Measurements from ENCODE around the gene CHIC2. TPM values are rescaled to one million over a fixed set of nuclear protein-coding genes. Genes with fewer than 3 reads are reported as not detected.
A peak's percentile ranks its signal among the peaks of the same experiment; 100 is the strongest.

The CHIC2 gene
- polyA plus RNA-seq, 4 donors, result 12.5 to 26.2 (median 19.8) TPM

DNA sequence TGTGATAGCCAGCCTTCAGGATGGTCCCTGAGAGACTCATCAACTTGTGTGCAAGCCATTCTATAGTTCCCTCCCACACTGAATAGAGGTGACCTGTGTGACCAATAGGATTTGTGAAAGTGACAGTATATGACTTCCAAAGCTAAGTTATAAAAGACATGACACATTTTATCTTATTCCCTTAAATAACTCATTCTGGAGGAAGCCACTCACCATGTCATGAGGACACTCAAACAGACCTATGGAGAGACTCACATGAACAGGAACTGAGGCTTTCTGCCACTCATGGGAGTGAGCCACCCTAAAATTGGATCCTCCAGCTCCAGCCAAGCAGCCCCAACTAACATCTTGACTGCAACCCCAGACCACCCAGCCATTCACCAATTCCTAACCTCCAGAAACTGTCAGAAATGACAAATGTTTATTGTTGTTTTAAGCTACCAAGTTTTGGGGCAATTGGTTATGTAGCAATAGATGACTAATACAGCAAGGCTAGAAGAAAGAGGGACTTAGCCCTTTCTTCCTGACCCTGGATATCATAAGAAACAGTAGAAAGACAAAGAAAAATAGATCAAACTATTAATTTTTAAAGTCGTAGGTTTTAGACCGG lies 9.0 kb upstream of the CHIC2 start:
- Histone ChIP-seq H3K27me3 (ENCODE audit: control insufficient read depth in 3 of 3, insufficient read depth in 3 of 3, low read length in 3 of 3) (no peaks in the 10 kb centered on the region), H3K36me3 (ENCODE audit: control insufficient read depth in 3 of 3, insufficient read depth in 2 of 3, low read depth in 1 of 3, low read length in 3 of 3) (no peaks in the 10 kb centered on the region), H3K4me1 (ENCODE audit: control insufficient read depth in 3 of 3, insufficient read depth in 2 of 3, low read depth in 1 of 3, low read length in 2 of 3) (no peaks in the 10 kb centered on the region), H3K9me3 (ENCODE audit: control insufficient read depth in 2 of 2, insufficient read depth in 1 of 2, low read depth in 1 of 2, low read length in 1 of 2) (no peaks in the 10 kb centered on the region), H3K4me3 (ENCODE audit: low read depth in 1 of 3, low read length in 3 of 3) (no peak overlapping the region), H3K27ac (ENCODE audit: low read depth in 1 of 3, low read length in 2 of 3) (no peak overlapping the region)
- WGBS, 3 donors, result 95 to 98% (median 96%) methylated on average over 2 of the region's 2 CpGs
- FAIRE-seq (no peak), DNase-seq (no peak)

DNA sequence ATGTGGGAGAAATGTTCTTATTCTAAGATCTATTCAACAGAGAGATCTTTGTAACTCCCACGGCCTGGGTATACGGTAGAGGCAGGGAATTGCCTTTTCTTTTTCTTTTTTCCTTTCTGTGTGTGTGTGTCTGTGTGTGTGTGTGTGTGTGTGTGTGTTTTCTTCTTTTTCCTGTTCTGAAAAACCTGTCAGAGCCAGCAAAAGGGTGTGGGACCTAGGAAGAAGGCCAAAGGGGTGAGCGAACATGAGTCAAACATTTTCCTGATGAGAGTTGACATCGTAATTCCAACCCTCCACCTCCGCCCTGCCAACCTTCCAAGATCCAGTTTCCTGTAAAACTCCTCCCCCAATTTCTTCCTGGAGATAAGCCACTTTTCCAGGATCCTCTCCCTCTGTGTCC lies 2.8 kb upstream of the CHIC2 start:
- no peaks in the 10 kb centered on the region for H3K27me3 ChIP-seq (ENCODE audit: control insufficient read depth in 3 of 3, insufficient read depth in 3 of 3, low read length in 3 of 3)
- peak; percentile 49 to 73 for DNase-seq
- H3K9me3 ChIP-seq (ENCODE audit: control insufficient read depth in 2 of 2, insufficient read depth in 1 of 2, low read depth in 1 of 2, low read length in 1 of 2), result peaks cover 0 to 2% of the 10 kb centered on the region in 2 donors
- H3K36me3 ChIP-seq (ENCODE audit: control insufficient read depth in 3 of 3, insufficient read depth in 2 of 3, low read depth in 1 of 3, low read length in 3 of 3), result no peaks in the 10 kb centered on the region
- WGBS, 3 donors, result 17 to 51% (median 48%) methylated on average over 5 of the region's 5 CpGs
- peaks cover 0 to 9% (median 7%) of the 10 kb centered on the region in 3 donors for H3K4me1 ChIP-seq (ENCODE audit: control insufficient read depth in 3 of 3, insufficient read depth in 2 of 3, low read depth in 1 of 3, low read length in 2 of 3)
- no peak overlapping the region for H3K4me3 ChIP-seq (ENCODE audit: low read depth in 1 of 3, low read length in 3 of 3)
- peak overlapping the region in 2 of 3 donors; percentile 34 to 92 for H3K27ac ChIP-seq (ENCODE audit: low read depth in 1 of 3, low read length in 2 of 3)
- FAIRE-seq, result no peak

DNA sequence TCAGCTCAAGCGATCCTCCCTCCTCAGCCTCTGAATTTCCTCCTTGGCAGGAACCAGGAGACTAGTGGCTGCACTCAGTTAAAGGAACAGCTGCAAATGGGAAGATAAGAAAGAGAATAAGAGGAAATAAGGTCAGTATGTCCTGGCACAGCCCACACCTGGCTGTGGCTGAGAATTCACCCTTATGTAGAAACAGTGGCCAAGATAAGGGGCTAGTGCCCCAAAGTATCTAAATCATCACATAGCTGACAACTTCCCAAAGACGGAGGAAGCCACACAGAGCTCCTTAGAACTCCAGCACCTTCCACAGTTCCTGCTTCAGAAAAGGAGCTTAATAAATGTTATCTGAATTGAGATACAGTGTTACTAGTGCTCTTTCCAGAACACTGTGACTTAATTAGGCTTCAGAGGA lies 2.3 kb upstream of the CHIC2 start:
- DNase-seq (peak in 1 of 2 donors; percentile 46), FAIRE-seq (no peak)
- H3K4me3 ChIP-seq (ENCODE audit: low read depth in 1 of 3, low read length in 3 of 3), result no peak overlapping the region
- H3K4me1 ChIP-seq (ENCODE audit: control insufficient read depth in 3 of 3, insufficient read depth in 2 of 3, low read depth in 1 of 3, low read length in 2 of 3), result peaks cover 0 to 9% (median 7%) of the 10 kb centered on the region in 3 donors
- no peaks in the 10 kb centered on the region for H3K27me3 ChIP-seq (ENCODE audit: control insufficient read depth in 3 of 3, insufficient read depth in 3 of 3, low read length in 3 of 3)
- WGBS, 3 donors, result 12 to 47% (median 47%) methylated on average over 2 of the region's 2 CpGs
- no peaks in the 10 kb centered on the region for H3K36me3 ChIP-seq (ENCODE audit: control insufficient read depth in 3 of 3, insufficient read depth in 2 of 3, low read depth in 1 of 3, low read length in 3 of 3)
- peak overlapping the region in 2 of 3 donors; percentile 34 to 92 for H3K27ac ChIP-seq (ENCODE audit: low read depth in 1 of 3, low read length in 2 of 3)
- H3K9me3 ChIP-seq (ENCODE audit: control insufficient read depth in 2 of 2, insufficient read depth in 1 of 2, low read depth in 1 of 2, low read length in 1 of 2), result peaks cover 0 to 2% of the 10 kb centered on the region in 2 donors

DNA sequence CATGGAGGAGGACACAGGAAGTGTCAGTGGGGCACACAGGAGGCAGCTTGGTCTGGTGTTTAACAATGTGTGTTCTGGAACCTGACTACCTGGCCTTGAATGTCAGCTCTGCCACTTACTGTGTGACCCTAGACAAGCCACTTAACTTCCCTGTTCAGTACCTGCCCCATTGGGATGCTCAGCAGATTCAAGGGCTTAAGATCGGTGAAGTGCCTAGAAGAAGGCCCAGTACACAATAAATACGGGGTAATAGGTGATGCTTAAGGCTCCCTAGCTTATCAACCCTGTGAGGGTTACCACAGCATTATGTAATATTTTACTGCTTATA lies 1.6 kb upstream of the CHIC2 start:
- Histone ChIP-seq H3K4me3 (ENCODE audit: low read depth in 1 of 3, low read length in 3 of 3) (no peak overlapping the region), H3K27me3 (ENCODE audit: control insufficient read depth in 3 of 3, insufficient read depth in 3 of 3, low read length in 3 of 3) (no peaks in the 10 kb centered on the region), H3K4me1 (ENCODE audit: control insufficient read depth in 3 of 3, insufficient read depth in 2 of 3, low read depth in 1 of 3, low read length in 2 of 3) (peaks cover 0 to 9% (median 7%) of the 10 kb centered on the region in 3 donors), H3K27ac (ENCODE audit: low read depth in 1 of 3, low read length in 2 of 3) (peak overlapping the region in 1 of 3 donors; percentile 76), H3K9me3 (ENCODE audit: control insufficient read depth in 2 of 2, insufficient read depth in 1 of 2, low read depth in 1 of 2, low read length in 1 of 2) (peaks cover 0 to 2% of the 10 kb centered on the region in 2 donors), H3K36me3 (ENCODE audit: control insufficient read depth in 3 of 3, insufficient read depth in 2 of 3, low read depth in 1 of 3, low read length in 3 of 3) (no peaks in the 10 kb centered on the region)
- WGBS, 3 donors, result 75 to 90% (median 77%) methylated on average over 2 of the region's 2 CpGs
- no peak for FAIRE-seq
- DNase-seq, result no peak

DNA sequence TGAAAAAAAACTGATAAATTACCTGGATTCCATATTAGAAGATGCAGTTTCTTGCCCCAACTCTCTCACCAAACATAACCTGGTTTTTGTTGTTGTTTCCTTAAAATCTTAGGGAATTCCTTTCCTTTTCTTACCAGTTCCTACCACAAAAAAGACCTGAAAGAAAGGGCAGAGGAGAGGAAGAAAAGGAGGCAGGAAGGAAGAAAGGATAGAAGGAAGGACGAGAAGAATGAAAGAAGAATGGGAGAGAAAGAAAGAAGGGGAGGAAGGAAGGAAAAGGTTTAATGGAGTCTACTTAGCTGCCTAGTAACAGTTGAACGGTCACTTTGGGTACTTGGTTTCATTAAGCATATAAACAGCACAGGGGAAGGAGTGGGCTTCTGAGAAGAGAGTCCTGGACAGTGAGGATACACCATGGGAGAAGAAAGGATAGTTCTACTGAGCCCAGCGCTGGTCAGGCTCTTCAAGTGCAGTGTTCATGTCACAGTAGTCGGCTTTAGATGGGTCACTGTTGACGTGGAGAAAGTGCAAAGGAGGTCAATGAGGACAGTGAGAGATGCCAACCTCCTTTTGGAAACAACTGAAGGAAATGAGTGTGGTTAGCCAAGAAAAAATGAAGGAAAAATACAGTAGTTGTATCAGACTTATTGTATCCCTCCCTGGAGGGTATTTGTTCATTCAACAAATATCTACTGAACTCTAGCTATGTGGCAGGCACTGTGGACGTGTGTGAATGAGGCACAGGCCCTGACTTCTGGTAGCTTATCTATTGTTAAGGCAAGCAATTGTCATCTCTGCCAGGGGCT lies 1.1 kb upstream of the CHIC2 start:
- peaks cover 0 to 9% (median 7%) of the 10 kb centered on the region in 3 donors for H3K4me1 ChIP-seq (ENCODE audit: control insufficient read depth in 3 of 3, insufficient read depth in 2 of 3, low read depth in 1 of 3, low read length in 2 of 3)
- peak overlapping the region in 1 of 3 donors; percentile 99 for H3K27ac ChIP-seq (ENCODE audit: low read depth in 1 of 3, low read length in 2 of 3)
- H3K36me3 ChIP-seq (ENCODE audit: control insufficient read depth in 3 of 3, insufficient read depth in 2 of 3, low read depth in 1 of 3, low read length in 3 of 3), result no peaks in the 10 kb centered on the region
- no peak for DNase-seq
- no peak overlapping the region for H3K4me3 ChIP-seq (ENCODE audit: low read depth in 1 of 3, low read length in 3 of 3)
- H3K27me3 ChIP-seq (ENCODE audit: control insufficient read depth in 3 of 3, insufficient read depth in 3 of 3, low read length in 3 of 3), result no peaks in the 10 kb centered on the region
- H3K9me3 ChIP-seq (ENCODE audit: control insufficient read depth in 2 of 2, insufficient read depth in 1 of 2, low read depth in 1 of 2, low read length in 1 of 2), result peaks cover 0 to 2% of the 10 kb centered on the region in 2 donors
- no peak for FAIRE-seq
- 64 to 83% (median 75%) methylated on average over 6 of the region's 6 CpGs for WGBS, 3 donors

DNA sequence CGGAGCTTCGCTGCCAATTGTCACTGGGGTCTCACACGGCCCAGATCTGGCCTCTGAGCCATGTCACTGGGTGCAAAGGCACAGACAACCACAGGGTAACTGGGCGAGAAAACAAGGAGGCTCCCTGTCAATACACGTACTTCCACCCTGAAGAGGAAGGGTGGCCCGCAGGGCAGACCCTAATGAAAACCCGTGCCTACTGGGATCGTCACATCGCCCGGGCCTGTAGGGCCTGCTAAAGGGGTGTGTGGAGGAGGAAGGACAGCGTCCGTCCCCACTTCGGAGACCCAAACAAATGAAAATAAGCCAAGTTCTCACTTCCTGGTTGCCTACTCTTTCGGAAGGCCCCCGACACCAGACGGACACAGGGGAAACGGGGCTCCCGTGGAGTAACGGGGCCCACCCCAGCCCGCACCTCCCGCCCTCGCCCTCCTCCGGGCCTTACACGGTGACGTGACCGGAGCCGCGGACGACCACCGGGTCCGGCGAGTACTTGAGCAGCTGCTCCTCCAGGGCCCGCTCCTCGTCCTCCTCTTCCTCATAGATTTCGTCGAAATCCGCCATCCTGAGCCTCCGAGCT lies 578 bp downstream of the CHIC2 start:
- no peaks in the 10 kb centered on the region for H3K36me3 ChIP-seq (ENCODE audit: control insufficient read depth in 3 of 3, insufficient read depth in 2 of 3, low read depth in 1 of 3, low read length in 3 of 3)
- 0 to 1% (median 1%) methylated on average over 33 to 38 of the region's 38 CpGs for WGBS, 3 donors
- H3K9me3 ChIP-seq (ENCODE audit: control insufficient read depth in 2 of 2, insufficient read depth in 1 of 2, low read depth in 1 of 2, low read length in 1 of 2), result peaks cover 0 to 2% of the 10 kb centered on the region in 2 donors
- peak; percentile 28 to 75 for DNase-seq
- no peak for FAIRE-seq
- peak overlapping the region; percentile 88 to 96 (median 96) for H3K4me3 ChIP-seq (ENCODE audit: low read depth in 1 of 3, low read length in 3 of 3)
- peak overlapping the region; percentile 79 to 99 (median 92) for H3K27ac ChIP-seq (ENCODE audit: low read depth in 1 of 3, low read length in 2 of 3)
- H3K27me3 ChIP-seq (ENCODE audit: control insufficient read depth in 3 of 3, insufficient read depth in 3 of 3, low read length in 3 of 3), result no peaks in the 10 kb centered on the region
- H3K4me1 ChIP-seq (ENCODE audit: control insufficient read depth in 3 of 3, insufficient read depth in 2 of 3, low read depth in 1 of 3, low read length in 2 of 3), result peaks cover 2 to 9% (median 7%) of the 10 kb centered on the region in 3 donors

DNA sequence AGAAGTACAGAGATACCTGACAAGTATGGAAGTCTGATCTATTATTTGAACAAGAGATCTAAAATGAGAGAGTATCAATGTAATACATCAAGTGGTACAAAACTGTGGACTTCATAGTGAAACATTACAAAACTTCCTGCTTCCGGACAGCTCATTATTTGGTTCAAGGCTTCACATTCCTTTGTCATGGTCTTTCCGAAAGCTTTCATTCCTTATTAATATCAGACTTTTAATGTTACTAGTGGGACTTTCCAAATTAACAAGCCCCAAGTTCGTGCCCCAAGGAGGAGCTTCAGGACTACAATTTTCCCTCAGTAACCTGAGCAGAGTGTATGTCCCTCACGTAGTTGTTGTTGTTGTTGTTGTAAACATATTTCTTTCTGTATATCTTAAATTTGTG lies 1.2 kb downstream of the CHIC2 start:
- WGBS, 3 donors, result 0 to 1% (median 0%) methylated on average over 4 of the region's 4 CpGs

DNA sequence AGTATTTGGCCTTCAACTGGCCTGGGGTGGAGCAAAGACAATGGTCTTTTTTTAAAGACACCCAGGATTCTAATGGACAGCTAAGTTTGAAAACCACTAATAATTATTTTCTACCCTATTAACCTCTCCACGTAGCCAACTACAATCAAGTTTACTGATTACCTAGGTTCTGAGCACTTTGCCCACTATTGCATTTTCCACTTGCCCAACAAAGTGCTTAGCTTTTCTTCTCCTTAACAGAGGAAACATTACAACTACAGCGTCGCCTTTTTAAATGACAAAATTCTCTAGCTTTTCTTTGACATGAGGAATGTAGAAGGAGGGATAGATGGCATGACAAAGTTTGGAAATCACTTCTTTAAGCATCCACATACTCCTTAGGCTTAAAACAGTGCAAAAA lies 2.0 kb downstream of the CHIC2 start:
- Histone ChIP-seq H3K9me3 (ENCODE audit: control insufficient read depth in 2 of 2, insufficient read depth in 1 of 2, low read depth in 1 of 2, low read length in 1 of 2) (no peaks in the 10 kb centered on the region), H3K4me1 (ENCODE audit: control insufficient read depth in 3 of 3, insufficient read depth in 2 of 3, low read depth in 1 of 3, low read length in 2 of 3) (peaks cover 2 to 12% (median 7%) of the 10 kb centered on the region in 3 donors), H3K27me3 (ENCODE audit: control insufficient read depth in 3 of 3, insufficient read depth in 3 of 3, low read length in 3 of 3) (no peaks in the 10 kb centered on the region), H3K27ac (ENCODE audit: low read depth in 1 of 3, low read length in 2 of 3) (peak overlapping the region in 1 of 3 donors; percentile 79), H3K4me3 (ENCODE audit: low read depth in 1 of 3, low read length in 3 of 3) (peak overlapping the region in 2 of 3 donors; percentile 88 to 96), H3K36me3 (ENCODE audit: control insufficient read depth in 3 of 3, insufficient read depth in 2 of 3, low read depth in 1 of 3, low read length in 3 of 3) (no peaks in the 10 kb centered on the region)
- FAIRE-seq (no peak), DNase-seq (peak; percentile 47 to 65)
- WGBS, 3 donors, result 13 to 39% (median 23%) methylated on average over 3 of the region's 3 CpGs

More for the DNA sequence above, 1.2 kb downstream of the CHIC2 start:
- no peaks in the 10 kb centered on the region for H3K36me3 ChIP-seq (ENCODE audit: control insufficient read depth in 3 of 3, insufficient read depth in 2 of 3, low read depth in 1 of 3, low read length in 3 of 3)
- DNase-seq, result peak; percentile 29 to 48
- H3K4me3 ChIP-seq (ENCODE audit: low read depth in 1 of 3, low read length in 3 of 3), result peak overlapping the region; percentile 88 to 96 (median 96)
- H3K27ac ChIP-seq (ENCODE audit: low read depth in 1 of 3, low read length in 2 of 3), result peak overlapping the region; percentile 33 to 99 (median 79)
- no peaks in the 10 kb centered on the region for H3K27me3 ChIP-seq (ENCODE audit: control insufficient read depth in 3 of 3, insufficient read depth in 3 of 3, low read length in 3 of 3)
- peaks cover 2 to 9% (median 7%) of the 10 kb centered on the region in 3 donors for H3K4me1 ChIP-seq (ENCODE audit: control insufficient read depth in 3 of 3, insufficient read depth in 2 of 3, low read depth in 1 of 3, low read length in 2 of 3)
- H3K9me3 ChIP-seq (ENCODE audit: control insufficient read depth in 2 of 2, insufficient read depth in 1 of 2, low read depth in 1 of 2, low read length in 1 of 2), result peaks cover 0 to 2% of the 10 kb centered on the region in 2 donors
- no peak for FAIRE-seq
